HepG2 (cell line): ENCODE measurements around the gene PRRC2A. TPM values are rescaled to one million over a fixed set of nuclear protein-coding genes. Genes with fewer than 3 reads are reported as not detected.

Experiments
- ARNT2 ChIP-seq: sonication (generic); formaldehyde crosslinking; IDR thresholded peaks from 2 replicates; pipeline ENCODE4 v1.8.0; 2022; ENCODE audit warnings: mild to moderate bottlenecking, low read depth, missing genetic modification reagents, moderate library complexity
- BATF2 ChIP-seq: sonication (generic); formaldehyde crosslinking; IDR thresholded peaks from 2 replicates; pipeline ENCODE4 v1.8.0; 2022; ENCODE audit warnings: mild to moderate bottlenecking, missing genetic modification reagents, moderate library complexity
- BCL6 ChIP-seq: IDR thresholded peaks from 2 replicates; pipeline ENCODE4 v1.6.1; 2016; ENCODE audit warnings: missing genetic modification reagents, missing compliant biosample characterization
- DNMT3B ChIP-seq: conservative IDR thresholded peaks from 2 replicates; pipeline ENCODE4 v1.6.1; 2016; ENCODE audit warnings: missing biosample characterization, control low read depth
- E2F1 ChIP-seq: sonication (generic); formaldehyde crosslinking; IDR thresholded peaks from 2 replicates; pipeline ENCODE4 v1.5.0; 2020; ENCODE audit warnings: missing genetic modification reagents
- HNF1B ChIP-seq: sonication (generic); formaldehyde crosslinking; IDR thresholded peaks from 2 replicates; pipeline ENCODE4 v1.5.1; 2020; ENCODE audit warnings: mild to moderate bottlenecking, moderate library complexity, missing genetic modification reagents
- IKZF1 ChIP-seq: fragments of 450-650 bp; IDR thresholded peaks from 2 replicates; pipeline ENCODE4 v1.7.1; 2016
- IRF1 ChIP-seq: sonication (generic); formaldehyde crosslinking; IDR thresholded peaks from 2 replicates; pipeline ENCODE4 v1.4.0; 2020; ENCODE audit warnings: low read depth, mild to moderate bottlenecking, missing genetic modification reagents
- KLF15 ChIP-seq: sonication (generic); formaldehyde crosslinking; IDR thresholded peaks from 2 replicates; pipeline ENCODE4 v1.8.1; 2023; ENCODE audit warnings: borderline replicate concordance, mild to moderate bottlenecking, inconsistent platforms, missing genetic modification reagents, mixed read lengths
- NFKBIZ ChIP-seq: IDR thresholded peaks from 2 replicates; pipeline ENCODE4 v1.6.1; 2018; ENCODE audit warnings: missing genetic modification reagents, missing compliant biosample characterization
- RFX5 ChIP-seq: IDR thresholded peaks from 2 replicates; pipeline ENCODE4 v1.6.1; 2011; ENCODE audit warnings: low read depth, low read length, improper control_type of control experiment
- TERF1 ChIP-seq: sonication (generic); formaldehyde crosslinking; IDR thresholded peaks from 2 replicates; pipeline ENCODE4 v1.8.0; 2022; ENCODE audit warnings: mild to moderate bottlenecking, missing genetic modification reagents, moderate library complexity
- ZFP36L2 ChIP-seq: sonication (generic); formaldehyde crosslinking; IDR thresholded peaks from 2 replicates; pipeline ENCODE4 v1.4.0; 2020; ENCODE audit warnings: missing genetic modification reagents
- ZNF205 ChIP-seq: IDR thresholded peaks from 2 replicates; pipeline ENCODE4 v1.6.1; 2018; ENCODE audit warnings: missing biosample characterization, missing genetic modification reagents
- ZNF24 ChIP-seq: fragments of 450-650 bp; IDR thresholded peaks from 2 replicates; pipeline ENCODE4 v1.6.1; 2017; ENCODE audit warnings: antibody characterized with exemption, mild to moderate bottlenecking
- ZNF256 ChIP-seq: sonication (generic); formaldehyde crosslinking; conservative IDR thresholded peaks from 2 replicates; pipeline ENCODE4 v1.4.0; 2020; ENCODE audit warnings: missing genetic modification reagents
- ZNF317 ChIP-seq: sonication (generic); formaldehyde crosslinking; IDR thresholded peaks from 2 replicates; pipeline ENCODE4 v1.5.0; 2020; ENCODE audit warnings: mild to moderate bottlenecking, missing genetic modification reagents
- ZNF460 ChIP-seq: sonication (generic); formaldehyde crosslinking; IDR thresholded peaks from 2 replicates; pipeline ENCODE4 v1.5.1; 2020; ENCODE audit warnings: missing genetic modification reagents, mild to moderate bottlenecking, borderline replicate concordance
- ZNF616 ChIP-seq: sonication (generic); formaldehyde crosslinking; IDR thresholded peaks from 2 replicates; pipeline ENCODE4 v1.5.0; 2020; ENCODE audit warnings: low read depth, mild to moderate bottlenecking, missing genetic modification reagents
- ZNF780A ChIP-seq: sonication (generic); formaldehyde crosslinking; IDR thresholded peaks from 2 replicates; pipeline ENCODE4 v1.8.0; 2022; ENCODE audit warnings: mild to moderate bottlenecking, missing genetic modification reagents, moderate library complexity
- ZNF83 ChIP-seq: sonication (generic); formaldehyde crosslinking; IDR thresholded peaks from 2 replicates; pipeline ENCODE4 v1.4.0; 2020; ENCODE audit warnings: missing genetic modification reagents, mild to moderate bottlenecking, borderline replicate concordance
- polyA plus RNA-seq, 8 experiments: library from polyadenylated mRNA; depleted of rRNA in 3 of 8; stranded (reverse) in 7 of 8; unstranded in 1 of 8; fragments of >200 nt; fragmentation: Illumina TruSeq in 4 of 8; extraction: Trizol in 4 of 8; gene quantifications; 2 replicates each; pipeline versions ENCODE4 v1.2.1 to v1.2.3, GENCODE V29; 2011 to 2016; ENCODE audit warnings: low read depth in 4 of 8, missing spikeins in 1 of 8, mixed read lengths in 1 of 8; ENCODE audit not compliant: insufficient read depth in 1 of 8
- total RNA-seq, 5 experiments: library from RNA; depleted of rRNA; stranded (reverse); fragments of >200 nt; fragmentation: Illumina TruSeq; extraction: Trizol; gene quantifications; 2 replicates each; pipeline ENCODE4 v1.2.3, GENCODE V29; 2016; ENCODE audit warnings: low read depth in 1 of 5

PRRC2A gene
- total and polyA plus RNA-seq, 2 of the 13 experiments (the other 11 are each of a cell fraction or from before 2014, with no cell fraction given) = 38.9 to 47.4 TPM

- TF ChIP-seq HNF1B (CRISPR knock-in tag) (0 out of 2 replicates have a peak, but pooled peaks have one; percentile 30), BATF2 (CRISPR knock-in tag) (no peak), NFKBIZ (no peak), ZNF205 (CRISPR knock-in tag) (no peak), BCL6 (CRISPR knock-in tag) (no peak), KLF15 (CRISPR knock-in tag) (no peak), E2F1 (CRISPR knock-in tag) (no peak), ZNF24 (no peak), ZNF317 (CRISPR knock-in tag) (no peak), ZNF460 (no peak), RFX5 (no peak), ZNF780A (CRISPR knock-in tag) (no peak), ARNT2 (no peak), ZFP36L2 (CRISPR knock-in tag) (no peak), IRF1 (CRISPR knock-in tag) (no peak), DNMT3B (no peak), ZNF616 (CRISPR knock-in tag) (no peak), ZNF256 (CRISPR knock-in tag) (no peak), TERF1 (no peak), IKZF1 (no peak), ZNF83 (CRISPR knock-in tag) (no peak)
Measured at GRCh38 chr6:31680226-31681134, 60.0 kb downstream of the PRRC2A start, which contains the start of gene LY6G5C (continued).
